HG02870 (cell line): ENCODE measurements around the gene PRDM12.

Experiments used
- ATAC-seq: cut with Tn5 transposase; IDR thresholded peaks from one replicate; pipeline ENCODE4 v1.9.1; 2021; ENCODE audit warnings: mild to moderate bottlenecking, moderate library complexity; ENCODE audit not compliant: unreplicated experiment

The PRDM12 gene

DNA sequence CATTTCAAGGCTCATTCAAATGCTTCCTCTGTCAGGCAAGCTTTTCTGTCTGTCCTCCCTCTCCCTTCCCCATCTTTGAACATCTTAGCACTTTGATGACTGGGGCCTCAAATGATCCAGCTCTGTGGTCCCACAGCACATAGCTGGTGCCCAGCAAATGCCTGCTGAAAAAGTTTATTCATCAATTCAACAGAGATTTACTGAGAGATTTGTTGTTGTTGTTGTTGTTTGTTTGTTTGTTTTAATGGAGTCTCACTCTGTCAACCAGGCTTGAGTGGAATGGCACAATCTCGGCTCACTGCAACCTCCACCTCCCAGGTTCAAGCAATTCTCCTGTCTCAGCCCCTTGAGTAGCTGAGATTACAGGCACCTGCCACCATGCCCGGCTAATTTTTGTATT, 23.2 kb downstream of the PRDM12 start:
- ATAC-seq = no peak

- no peak for ATAC-seq
Measured at GRCh38 chr9:130688072-130688471, 23.7 kb downstream of the PRDM12 start.

DNA sequence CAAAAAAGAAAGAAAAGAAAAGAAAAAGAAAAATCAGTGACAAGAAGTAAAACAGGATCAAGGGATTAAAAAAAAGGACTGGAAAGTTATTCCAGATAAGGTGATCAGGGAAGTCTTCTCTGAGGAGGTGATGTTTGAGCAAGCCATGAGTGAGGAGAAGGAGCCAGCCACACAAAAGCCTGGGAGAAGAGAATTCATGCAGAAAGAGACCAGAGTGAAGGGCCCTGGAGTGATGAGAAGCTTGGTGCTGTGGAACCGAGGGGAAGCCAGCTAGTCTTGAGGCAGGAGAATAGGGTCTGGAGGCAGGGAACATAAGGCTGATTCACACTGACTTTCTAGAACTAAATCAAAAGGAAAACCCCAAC, 25.2 kb downstream of the PRDM12 start:
- no peak for ATAC-seq

DNA sequence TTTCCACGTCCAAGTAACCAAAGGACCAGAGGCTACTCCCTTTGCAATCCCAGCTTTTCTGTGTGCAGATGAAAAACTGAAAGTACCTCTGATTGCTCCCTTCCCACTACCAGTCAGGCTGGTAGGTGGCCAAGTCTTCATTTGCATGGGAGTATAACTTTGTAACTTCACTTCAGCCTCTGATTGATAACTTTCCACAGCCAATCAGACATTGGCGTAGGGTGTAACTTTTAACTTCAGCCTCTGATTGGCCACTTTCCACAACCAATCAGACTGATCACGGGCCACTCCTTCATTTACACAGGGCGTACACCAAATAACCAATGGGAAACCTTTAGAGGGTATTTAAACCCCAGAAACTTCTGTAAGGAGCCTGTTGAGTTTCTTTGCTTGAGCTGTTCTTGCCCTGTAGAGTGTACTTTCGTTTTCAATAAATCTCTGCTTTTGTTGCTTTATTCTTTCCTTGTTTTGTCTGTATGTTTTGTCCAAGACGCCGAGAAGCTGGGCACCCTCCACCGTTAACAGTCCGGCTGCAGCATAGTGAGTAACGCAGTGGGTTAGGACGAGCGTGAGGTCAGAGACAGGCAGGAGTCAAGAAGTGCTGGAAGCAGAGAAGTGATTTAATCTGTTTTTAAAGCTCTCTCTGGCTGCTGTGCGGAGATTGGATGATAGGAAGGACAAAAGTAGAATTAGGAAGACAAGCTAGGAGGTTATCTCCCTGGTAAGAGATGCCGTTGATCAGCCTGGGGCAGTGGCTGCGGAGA, 25.7 kb downstream of the PRDM12 start:
- ATAC-seq = no peak

DNA sequence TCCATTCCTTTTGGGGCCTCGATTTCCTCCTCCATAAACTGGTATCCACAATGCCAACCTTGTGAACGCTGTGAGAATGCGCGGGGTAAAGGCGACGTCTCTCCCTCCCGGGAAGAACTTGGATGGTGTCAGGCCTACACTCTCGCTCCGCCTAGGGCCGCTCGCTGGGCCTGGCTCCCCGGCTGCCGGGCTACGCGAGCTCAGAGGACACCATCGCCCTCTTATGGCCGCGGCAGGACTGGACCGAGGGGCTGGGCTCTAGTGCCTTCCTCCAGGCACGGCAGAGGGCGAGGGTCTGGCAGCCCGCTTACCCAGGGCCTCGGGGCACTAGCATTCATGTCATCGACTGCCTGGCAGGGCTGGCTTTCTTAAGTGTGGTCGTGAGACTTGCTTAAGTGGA, 27.9 kb downstream of the PRDM12 start:
- no peak for ATAC-seq

GRCh38 chr9:130693101-130693425, 28.7 kb downstream of the PRDM12 start:
- no peak for ATAC-seq

DNA sequence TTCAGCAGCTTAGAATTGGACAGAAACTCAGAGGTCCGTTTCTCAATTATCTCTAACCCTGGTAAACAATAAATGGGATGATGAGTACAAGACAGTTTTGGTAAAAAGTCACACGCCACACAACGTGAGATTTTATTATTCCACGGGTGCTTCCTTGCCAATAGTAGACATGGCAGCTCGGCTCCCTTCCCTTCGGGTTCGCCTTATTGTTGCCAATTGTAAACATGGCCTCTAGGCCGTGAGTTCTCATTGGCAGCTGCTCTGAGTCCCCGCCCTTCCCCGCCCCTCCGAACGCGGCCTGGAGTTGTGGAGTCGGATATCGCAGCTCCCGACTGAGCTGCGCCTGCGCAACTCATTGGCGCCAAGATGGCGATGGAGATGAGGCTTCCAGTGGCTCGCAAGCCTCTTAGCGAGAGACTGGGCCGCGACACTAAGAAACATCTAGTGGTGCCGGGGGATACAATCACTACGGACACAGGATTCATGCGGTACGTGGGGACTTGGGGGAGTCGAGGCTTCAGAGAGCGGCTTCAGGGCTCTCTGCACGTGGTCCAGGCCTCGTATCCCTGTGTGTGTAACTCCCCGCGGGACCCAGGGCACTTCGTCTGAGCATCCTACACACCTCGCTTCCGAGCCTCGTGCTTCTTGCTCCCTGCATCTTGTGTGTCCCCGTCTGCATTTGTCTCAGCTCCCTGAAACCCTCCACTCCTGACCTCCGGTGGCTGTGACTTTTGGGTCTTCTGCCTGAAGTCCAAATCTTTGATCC, 29.2 kb downstream of the PRDM12 start, which contains the start of gene EXOSC2:
Gene EXOSC2, plus strand, starts transcription at position 355 of the 766 bp plus-strand sequence. Its CDS starts 12 bp downstream, at position 367.
- ATAC-seq = peak; percentile 83

DNA sequence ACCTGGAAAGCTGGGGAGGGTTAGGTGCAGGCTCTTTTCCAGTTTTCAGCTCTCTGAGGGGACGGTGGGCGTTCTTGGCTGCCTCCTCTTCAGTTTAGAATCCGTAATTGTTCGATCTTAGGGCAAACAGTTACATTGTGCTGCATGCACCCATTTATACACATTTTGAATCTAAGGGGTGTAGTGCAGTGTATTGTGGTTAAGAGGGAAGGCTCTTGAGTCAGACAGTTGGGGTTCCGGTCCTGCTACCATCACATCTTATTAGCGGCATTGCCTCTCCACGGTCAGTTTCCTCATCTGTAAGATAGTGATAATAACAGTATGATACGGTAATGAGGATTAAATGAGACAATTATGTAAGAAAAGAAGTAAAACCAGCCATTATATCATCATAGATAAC, 29.8 kb downstream of the PRDM12 start:
- no peak for ATAC-seq

DNA sequence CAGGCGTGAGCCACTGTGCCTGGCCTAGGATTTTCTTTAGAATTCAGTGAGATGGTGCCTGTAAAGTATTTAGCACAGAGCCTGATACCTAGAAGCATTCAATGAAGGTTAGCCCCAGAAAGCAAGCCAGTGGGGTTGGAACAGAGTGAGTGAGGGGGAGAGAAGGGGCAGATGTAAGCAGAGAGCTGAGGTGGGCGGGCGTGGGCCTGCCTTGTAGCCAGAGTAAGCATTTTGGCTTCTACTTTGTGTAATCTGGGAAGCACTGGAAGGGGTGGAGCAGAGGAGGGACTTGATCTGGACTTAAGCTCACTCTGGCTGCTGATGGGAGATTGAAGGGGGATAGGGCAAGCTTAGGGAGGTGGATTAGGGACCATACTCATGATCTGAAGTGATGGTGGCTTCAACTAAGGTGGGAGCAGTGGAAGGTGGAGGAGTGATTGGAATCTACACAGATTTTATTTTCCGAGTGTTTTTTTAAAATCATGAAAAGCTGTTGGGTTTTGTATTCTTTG, 31.8 kb downstream of the PRDM12 start:
- no peak for ATAC-seq

DNA sequence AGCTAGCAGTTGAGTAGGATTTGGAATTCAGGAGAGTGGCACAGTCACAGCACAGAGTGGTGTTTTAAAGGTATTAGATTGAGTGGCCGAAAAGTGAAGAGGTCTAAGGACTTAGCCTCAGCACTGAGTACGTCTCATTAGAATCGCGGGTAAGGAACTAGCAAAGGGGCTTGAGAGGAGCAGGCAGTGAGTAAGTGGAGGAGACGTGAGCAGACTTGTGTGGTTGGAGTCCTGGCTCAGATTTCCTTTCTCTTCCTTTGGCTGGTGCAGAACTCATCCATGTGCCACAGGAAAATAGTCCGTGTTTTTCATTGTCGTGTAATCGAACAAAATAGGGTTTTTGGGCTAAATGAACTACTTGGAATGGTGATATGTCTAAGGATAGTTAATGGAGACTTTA, 32.6 kb downstream of the PRDM12 start:
- ATAC-seq = no peak

DNA sequence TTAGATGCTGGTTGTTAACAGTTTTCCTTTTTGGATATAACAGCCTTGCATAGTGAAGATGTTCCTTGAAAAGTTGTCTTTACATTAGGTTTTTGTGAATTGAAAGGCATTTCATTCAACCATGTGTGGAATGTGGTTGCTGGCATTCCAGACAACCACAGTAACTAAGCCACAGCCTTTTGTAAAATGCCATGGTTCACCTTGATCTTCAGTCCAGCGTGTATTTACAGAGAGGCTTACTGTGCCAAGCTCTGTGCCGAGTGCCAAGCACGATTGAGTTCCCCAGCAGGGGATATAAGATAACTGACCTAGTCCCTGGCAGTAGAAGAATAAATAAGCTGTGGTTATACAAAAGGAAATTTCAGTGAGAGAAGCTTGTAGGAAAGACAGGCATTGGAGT, 34.1 kb downstream of the PRDM12 start:
- ATAC-seq = no peak

DNA sequence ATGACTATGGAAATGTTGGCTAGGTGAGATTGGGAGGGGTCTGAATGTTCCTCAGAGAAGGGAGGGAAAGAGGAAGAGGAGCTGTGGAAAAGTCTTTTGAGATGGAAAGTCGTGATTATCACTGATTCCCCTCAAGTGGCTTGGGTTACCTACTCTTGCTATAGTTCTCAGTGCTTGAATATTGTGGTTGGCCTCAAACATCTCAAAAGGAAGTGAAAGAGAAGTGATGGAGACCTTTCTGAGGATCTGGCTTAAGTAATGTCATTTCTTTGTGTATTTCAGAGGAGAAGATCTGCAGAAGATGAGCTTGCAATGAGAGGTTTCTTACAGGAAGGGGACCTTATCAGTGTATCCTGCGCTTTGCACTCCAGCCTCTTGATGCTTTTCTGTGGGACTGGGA, 34.7 kb downstream of the PRDM12 start:
- no peak for ATAC-seq

GRCh38 chr9:130701059-130702022, 36.9 kb downstream of the PRDM12 start:
- ATAC-seq = no peak

DNA sequence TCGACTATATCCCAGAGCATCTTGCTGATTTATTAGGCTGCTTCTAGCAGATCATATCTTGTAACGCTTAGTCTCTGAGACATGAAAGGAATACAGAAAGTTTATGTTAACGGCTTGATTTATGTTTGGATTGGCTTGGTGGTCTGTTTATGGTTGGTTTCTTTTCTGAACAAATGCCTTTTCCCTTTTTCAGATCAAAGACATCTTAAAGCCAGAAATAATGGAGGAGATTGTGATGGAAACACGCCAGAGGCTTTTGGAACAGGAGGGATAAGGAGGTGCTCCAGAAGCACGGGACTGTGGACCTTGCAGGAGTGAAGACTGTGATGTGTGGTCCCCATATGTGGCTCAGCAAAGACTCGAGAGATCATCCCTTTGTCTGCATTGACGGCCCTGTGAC, 39.1 kb downstream of the PRDM12 start:
- ATAC-seq = no peak

- no peak for ATAC-seq
Measured at GRCh38 chr9:130707225-130707976, 43.0 kb downstream of the PRDM12 start.

DNA sequence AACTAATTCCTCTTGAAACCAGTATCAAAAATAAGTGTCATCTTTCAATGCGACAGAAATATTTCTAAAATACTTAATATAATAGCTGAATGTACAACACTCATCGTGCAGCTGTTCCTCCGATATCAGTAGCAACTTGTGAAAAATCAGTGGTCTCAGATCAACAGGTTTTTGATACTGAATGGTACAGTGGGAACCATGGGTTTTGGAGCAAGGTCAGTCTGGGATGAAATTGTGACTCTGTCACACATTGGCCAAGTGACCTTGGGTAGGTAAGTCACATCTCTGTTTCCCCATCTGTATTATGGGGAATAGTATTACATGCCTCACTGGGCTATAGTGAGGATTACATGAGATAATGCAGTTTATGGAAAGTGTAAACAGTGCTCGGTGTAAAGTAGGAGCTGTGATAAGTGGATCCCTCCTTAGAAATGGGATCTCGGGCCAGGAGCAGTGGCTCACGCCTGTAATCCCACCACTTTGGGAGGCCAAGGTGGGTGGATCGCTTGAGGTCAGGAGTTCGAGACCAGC, 46.5 kb downstream of the PRDM12 start:
- no peak for ATAC-seq

DNA sequence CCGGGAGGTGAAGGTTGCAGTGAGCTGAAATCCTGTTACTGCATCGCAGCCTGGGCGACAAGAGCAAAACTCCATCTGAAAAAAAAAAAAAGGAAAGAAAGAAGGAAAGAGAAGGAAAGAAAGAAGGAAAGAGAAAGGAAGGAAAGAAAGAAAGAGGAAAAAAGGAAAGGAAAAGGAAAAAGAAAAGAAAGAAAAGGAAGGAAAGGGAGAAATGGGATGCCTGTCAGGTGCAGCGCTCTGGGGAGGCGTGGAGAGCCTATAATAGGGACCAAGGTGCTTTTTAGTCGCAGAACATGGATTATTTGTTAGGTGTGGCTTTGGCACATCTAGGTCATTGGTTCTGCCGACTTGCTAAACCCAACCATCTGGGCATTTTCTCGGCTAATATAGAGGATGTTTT, 47.1 kb downstream of the PRDM12 start:
- no peak for ATAC-seq

GRCh38 chr9:130712564-130713285, 48.3 kb downstream of the PRDM12 start:
- peak; percentile 94 for ATAC-seq

- ATAC-seq = no peak
Measured at GRCh38 chr9:130713286-130713960, 49.0 kb downstream of the PRDM12 start.
